K562 (cell line): Measurements from ENCODE around the gene INPP5E. TPM values are rescaled to one million over a fixed set of nuclear protein-coding genes. Genes with fewer than 3 reads are reported as not detected.

Source experiments
- E2F3 ChIP-seq: fragments of 250-450 bp; sonication (Bioruptor Pico); IDR thresholded peaks from 2 replicates; pipeline ENCODE4 v1.4.0; 2020; ENCODE audit warnings: mild to moderate bottlenecking
- KLF10 ChIP-seq: fragments of 250-450 bp; sonication (Bioruptor Pico); IDR thresholded peaks from 2 replicates; pipeline ENCODE4 v1.6.1; 2021; ENCODE audit warnings: matching md5 sums
- MIER1 ChIP-seq: fragments of 450-650 bp; IDR thresholded peaks from 2 replicates; pipeline ENCODE4 v1.6.1; 2016; ENCODE audit warnings: antibody characterized with exemption, mild to moderate bottlenecking, low read depth
- MITF ChIP-seq: IDR thresholded peaks from 2 replicates; pipeline ENCODE4 v1.6.1; 2014; ENCODE audit warnings: antibody characterized with exemption
- MTA2 ChIP-seq: fragments of 450-650 bp; IDR thresholded peaks from 2 replicates; pipeline ENCODE4 v1.6.1; 2016; ENCODE audit warnings: low read depth
- SAFB2 ChIP-seq: fragments of 200-400 bp; formaldehyde crosslinking; IDR thresholded peaks from 2 replicates; pipeline ENCODE4 v1.6.1; 2018; ENCODE audit warnings: borderline replicate concordance, low read length, low read depth, moderate library complexity; ENCODE audit not compliant: severe bottlenecking
- SMAD4 ChIP-seq: fragments of 250-450 bp; sonication (Bioruptor Pico); conservative IDR thresholded peaks from 2 replicates; pipeline ENCODE4 v1.8.0; 2021; ENCODE audit warnings: inconsistent platforms, mild to moderate bottlenecking, moderate library complexity
- polyA plus RNA-seq, 8 experiments: library from polyadenylated mRNA; depleted of rRNA in 4 of 8; stranded (reverse) in 5 of 8; unstranded in 3 of 8; fragments of >200 nt; fragmentation: Nextera tagmentation in 2 of 8; fragmentation: Illumina TruSeq in 1 of 8; extraction: Ambion mirVana in 2 of 8; extraction: Trizol in 1 of 8; gene quantifications; 2 replicates each; pipeline versions ENCODE4 v1.2.1 to v1.2.3, GENCODE V29; 2011 to 2014; ENCODE audit warnings: inconsistent platforms in 1 of 8, missing spikeins in 1 of 8
- total RNA-seq, 7 experiments: library from RNA; depleted of rRNA in 6 of 7; stranded (reverse); fragments of >200 nt in 6 of 7; fragmentation: Illumina TruSeq in 2 of 7; extraction: Trizol in 2 of 7; gene quantifications; 2 replicates each; pipeline versions ENCODE4 v1.2.1 to v1.2.3, GENCODE V29; 2011 to 2021; ENCODE audit warnings: low replicate concordance in 1 of 7
- TF ChIP-seq, protein P1 (sequence below), 2 experiments: fragments of 450-650 bp; IDR thresholded peaks; 2 replicates each; pipeline ENCODE4 v1.6.1; 2016; ENCODE audit warnings: mild to moderate bottlenecking in 2 of 2, borderline replicate concordance in 1 of 2, low read depth in 1 of 2, moderate library complexity in 1 of 2
- TF ChIP-seq, protein P2 (sequence below): fragments of 250-450 bp; sonication (Bioruptor Pico); IDR thresholded peaks from 2 replicates; pipeline ENCODE4 v1.4.0; 2020; ENCODE audit warnings: mild to moderate bottlenecking
- TF ChIP-seq, protein P3 (sequence below): sonication (generic); formaldehyde crosslinking; IDR thresholded peaks from 2 replicates; pipeline ENCODE4 v1.8.0; 2023; ENCODE audit warnings: mild to moderate bottlenecking, missing genetic modification reagents

The INPP5E gene
- total and polyA plus RNA-seq, 9 of the 15 experiments (the other 6 are each of a cell fraction or from before 2014, with no cell fraction given), result 0.38 to 17.4 (median 4.9) TPM

DNA sequence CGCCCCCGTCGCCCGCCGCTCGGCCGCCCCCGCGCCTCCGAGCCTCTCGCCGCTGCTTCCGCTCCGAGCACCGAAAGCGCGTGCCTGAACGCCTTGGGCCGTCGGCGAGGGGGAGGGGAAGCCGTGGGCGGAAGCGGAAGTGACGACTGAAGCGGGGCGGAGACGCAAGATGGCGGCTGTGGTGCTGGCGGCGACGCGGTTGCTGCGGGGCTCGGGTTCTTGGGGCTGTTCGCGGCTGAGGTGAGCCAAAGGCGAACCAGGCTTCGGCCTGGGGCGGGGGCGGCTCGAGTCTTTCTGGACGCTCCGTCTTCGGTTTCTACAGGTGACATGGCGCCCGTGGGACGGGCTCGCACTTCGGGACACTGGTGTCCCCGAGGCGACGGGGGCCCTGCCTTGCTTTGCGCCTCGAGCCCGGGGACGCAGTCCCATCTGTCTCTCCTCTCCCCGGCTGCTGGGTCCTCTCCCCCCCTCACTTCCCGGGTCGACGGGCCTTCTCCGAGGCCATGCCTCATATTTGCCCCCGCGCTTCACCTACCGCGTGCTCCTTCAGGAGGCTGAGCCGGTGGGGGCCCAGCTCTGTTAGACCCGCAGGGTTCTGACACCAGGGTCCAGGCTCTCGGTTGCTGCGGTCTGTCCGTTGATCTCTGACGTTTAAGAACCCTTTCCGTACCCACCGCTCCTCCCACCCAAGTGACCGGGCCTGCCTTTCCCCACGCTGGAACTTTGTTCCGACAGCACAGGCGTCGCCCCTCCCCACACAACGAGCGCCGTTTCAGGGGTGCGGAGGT lies 29.0 kb downstream of the INPP5E start, which contains the start of the genes ENTR1 and PMPCA (continued):
- TF ChIP-seq, protein P1, sequence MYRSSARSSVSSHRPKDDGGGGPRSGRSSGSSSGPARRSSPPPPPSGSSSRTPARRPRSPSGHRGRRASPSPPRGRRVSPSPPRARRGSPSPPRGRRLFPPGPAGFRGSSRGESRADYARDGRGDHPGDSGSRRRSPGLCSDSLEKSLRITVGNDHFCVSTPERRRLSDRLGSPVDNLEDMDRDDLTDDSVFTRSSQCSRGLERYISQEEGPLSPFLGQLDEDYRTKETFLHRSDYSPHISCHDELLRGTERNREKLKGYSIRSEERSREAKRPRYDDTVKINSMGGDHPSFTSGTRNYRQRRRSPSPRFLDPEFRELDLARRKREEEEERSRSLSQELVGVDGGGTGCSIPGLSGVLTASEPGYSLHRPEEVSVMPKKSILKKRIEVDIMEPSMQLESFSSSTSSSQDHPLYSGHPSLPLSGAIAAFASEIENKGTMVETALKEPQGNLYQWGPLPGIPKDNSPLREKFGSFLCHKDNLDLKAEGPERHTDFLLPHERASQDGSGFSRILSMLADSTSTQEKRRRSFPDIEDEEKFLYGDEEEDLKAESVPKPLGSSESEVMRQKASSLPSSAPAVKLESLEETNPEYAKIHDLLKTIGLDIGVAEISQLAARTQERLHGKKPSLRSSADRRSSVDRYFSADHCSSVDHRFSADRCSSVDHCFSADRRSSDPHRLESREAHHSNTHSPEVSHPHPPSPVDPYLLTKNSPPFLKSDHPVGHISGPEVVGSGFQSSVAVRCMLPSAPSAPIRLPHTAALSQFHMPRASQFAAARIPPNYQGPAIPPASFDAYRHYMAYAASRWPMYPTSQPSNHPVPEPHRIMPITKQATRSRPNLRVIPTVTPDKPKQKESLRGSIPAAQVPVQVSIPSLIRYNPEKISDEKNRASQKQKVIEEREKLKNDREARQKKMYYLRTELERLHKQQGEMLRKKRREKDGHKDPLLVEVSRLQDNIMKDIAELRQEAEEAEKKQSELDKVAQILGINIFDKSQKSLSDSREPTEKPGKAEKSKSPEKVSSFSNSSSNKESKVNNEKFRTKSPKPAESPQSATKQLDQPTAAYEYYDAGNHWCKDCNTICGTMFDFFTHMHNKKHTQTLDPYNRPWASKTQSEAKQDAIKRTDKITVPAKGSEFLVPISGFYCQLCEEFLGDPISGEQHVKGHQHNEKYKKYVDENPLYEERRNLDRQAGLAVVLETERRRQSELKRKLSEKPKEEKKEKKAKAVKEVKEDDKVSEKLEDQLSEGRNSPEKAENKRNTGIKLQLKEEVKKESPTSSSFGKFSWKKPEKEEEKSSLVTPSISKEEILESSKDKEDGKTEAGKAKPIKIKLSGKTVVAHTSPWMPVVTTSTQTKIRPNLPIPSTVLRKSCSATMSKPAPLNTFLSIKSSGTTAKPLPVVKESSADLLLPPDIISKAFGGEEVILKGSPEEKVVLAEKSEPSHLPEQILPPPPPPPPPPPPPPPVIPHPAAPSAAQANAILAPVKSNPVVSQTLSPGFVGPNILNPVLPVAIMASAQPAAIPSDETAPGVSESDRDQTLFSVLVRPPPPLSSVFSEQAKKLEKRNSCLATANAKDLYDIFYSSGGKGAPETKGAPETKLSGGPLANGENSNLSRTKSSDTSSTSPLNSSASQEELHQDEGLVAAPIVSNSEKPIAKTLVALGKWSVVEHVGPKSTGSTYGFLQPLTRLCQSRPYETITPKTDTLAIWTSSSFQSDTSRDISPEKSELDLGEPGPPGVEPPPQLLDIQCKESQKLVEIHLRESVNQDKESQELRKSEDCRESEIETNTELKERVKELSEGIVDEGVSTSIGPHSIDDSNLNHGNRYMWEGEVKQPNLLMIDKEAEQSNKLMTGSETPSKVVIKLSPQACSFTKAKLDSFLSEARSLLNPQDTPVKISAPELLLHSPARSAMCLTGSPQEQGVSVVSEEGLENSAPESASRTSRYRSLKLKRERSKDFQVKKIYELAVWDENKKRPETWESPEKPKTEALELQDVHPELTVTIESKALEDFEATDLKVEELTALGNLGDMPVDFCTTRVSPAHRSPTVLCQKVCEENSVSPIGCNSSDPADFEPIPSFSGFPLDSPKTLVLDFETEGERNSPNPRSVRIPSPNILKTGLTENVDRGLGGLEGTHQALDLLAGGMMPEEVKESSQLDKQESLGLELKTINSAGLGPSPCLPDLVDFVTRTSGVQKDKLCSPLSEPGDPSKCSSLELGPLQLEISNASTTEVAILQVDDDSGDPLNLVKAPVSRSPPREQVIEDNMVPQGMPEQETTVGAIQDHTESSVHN (IDR thresholded peaks at IDR 0.05; ENCODE audit: borderline replicate concordance in 1 of 2, low read depth in 1 of 2), result no peak
- no peak for TF ChIP-seq MIER1
- TF ChIP-seq SMAD4 (CRISPR knock-in tag), result peak; percentile 42; the same call in 1 of the 2 replicates
- TF ChIP-seq MITF, result no peak
- no peak for TF ChIP-seq SAFB2
- no peak for TF ChIP-seq E2F3 (CRISPR knock-in tag)
- no peak for TF ChIP-seq MTA2
- no peak for TF ChIP-seq KLF10 (CRISPR knock-in tag)
- TF ChIP-seq, protein P2, sequence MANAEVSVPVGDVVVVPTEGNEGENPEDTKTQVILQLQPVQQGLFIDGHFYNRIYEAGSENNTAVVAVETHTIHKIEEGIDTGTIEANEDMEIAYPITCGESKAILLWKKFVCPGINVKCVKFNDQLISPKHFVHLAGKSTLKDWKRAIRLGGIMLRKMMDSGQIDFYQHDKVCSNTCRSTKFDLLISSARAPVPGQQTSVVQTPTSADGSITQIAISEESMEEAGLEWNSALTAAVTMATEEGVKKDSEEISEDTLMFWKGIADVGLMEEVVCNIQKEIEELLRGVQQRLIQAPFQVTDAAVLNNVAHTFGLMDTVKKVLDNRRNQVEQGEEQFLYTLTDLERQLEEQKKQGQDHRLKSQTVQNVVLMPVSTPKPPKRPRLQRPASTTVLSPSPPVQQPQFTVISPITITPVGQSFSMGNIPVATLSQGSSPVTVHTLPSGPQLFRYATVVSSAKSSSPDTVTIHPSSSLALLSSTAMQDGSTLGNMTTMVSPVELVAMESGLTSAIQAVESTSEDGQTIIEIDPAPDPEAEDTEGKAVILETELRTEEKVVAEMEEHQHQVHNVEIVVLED (CRISPR knock-in tag), result peak; percentile 60; the same call in 1 of the 2 replicates
- TF ChIP-seq, protein P3, sequence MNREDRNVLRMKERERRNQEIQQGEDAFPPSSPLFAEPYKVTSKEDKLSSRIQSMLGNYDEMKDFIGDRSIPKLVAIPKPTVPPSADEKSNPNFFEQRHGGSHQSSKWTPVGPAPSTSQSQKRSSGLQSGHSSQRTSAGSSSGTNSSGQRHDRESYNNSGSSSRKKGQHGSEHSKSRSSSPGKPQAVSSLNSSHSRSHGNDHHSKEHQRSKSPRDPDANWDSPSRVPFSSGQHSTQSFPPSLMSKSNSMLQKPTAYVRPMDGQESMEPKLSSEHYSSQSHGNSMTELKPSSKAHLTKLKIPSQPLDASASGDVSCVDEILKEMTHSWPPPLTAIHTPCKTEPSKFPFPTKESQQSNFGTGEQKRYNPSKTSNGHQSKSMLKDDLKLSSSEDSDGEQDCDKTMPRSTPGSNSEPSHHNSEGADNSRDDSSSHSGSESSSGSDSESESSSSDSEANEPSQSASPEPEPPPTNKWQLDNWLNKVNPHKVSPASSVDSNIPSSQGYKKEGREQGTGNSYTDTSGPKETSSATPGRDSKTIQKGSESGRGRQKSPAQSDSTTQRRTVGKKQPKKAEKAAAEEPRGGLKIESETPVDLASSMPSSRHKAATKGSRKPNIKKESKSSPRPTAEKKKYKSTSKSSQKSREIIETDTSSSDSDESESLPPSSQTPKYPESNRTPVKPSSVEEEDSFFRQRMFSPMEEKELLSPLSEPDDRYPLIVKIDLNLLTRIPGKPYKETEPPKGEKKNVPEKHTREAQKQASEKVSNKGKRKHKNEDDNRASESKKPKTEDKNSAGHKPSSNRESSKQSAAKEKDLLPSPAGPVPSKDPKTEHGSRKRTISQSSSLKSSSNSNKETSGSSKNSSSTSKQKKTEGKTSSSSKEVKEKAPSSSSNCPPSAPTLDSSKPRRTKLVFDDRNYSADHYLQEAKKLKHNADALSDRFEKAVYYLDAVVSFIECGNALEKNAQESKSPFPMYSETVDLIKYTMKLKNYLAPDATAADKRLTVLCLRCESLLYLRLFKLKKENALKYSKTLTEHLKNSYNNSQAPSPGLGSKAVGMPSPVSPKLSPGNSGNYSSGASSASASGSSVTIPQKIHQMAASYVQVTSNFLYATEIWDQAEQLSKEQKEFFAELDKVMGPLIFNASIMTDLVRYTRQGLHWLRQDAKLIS, result no peak
